Activated naive CD8-positive, alpha-beta T cell treated with anti-CD3 and anti-CD28 coated beads, Interleukin-2, amount 10 ng/mL, durations not matched to agents 7 days and 5 days (primary cell): Measurements from ENCODE around the gene DNAH9. TPM values are rescaled to one million over a fixed set of nuclear protein-coding genes. Genes with fewer than 3 reads are reported as not detected.
A peak's percentile ranks its signal among the peaks of the same experiment; 100 is the strongest.

Source experiments
- ATAC-seq: fragments of 150-1000 bp; cut with Tn5 transposase; one replicate; pipeline ENCODE4 v1.10.0; 2021; ENCODE audit warnings: low read depth, moderate library complexity
- POLR2A ChIA-PET: fragments of 350-600 bp; sonication (Branson Sonifier 250); formaldehyde crosslinking; loops from one replicate; lab custom pipeline; 2021; ENCODE audit warnings: antibody characterized with exemption; lab: Charles Lee
- DNase-seq: peaks from one replicate; pipeline ENCODE4 v3.0.0; 2021
- H3K27ac Mint-ChIP-seq: one replicate; pipeline ENCODE4 v1.8.0; 2022; ENCODE audit warnings: mild to moderate bottlenecking, mixed read lengths
- H3K27me3 Mint-ChIP-seq: one replicate; pipeline ENCODE4 v1.8.0; 2022; ENCODE audit warnings: mild to moderate bottlenecking, moderate library complexity, mixed read lengths
- H3K36me3 Mint-ChIP-seq: one replicate; pipeline ENCODE4 v1.8.0; 2021; ENCODE audit warnings: mild to moderate bottlenecking, mixed read lengths
- H3K4me1 Mint-ChIP-seq: one replicate; pipeline ENCODE4 v1.8.0; 2021; ENCODE audit warnings: mixed read lengths
- H3K4me3 Mint-ChIP-seq: one replicate; pipeline ENCODE4 v1.8.0; 2022; ENCODE audit warnings: mild to moderate bottlenecking, moderate library complexity, mixed read lengths
- H3K9me3 Mint-ChIP-seq: one replicate; pipeline ENCODE4 v1.8.0; 2021; ENCODE audit warnings: mixed read lengths
- total RNA-seq, 2 experiments: library from RNA; stranded (reverse); gene quantifications; one replicate each; pipeline ENCODE4 v1.2.3, GENCODE V29; 2021

DNAH9 gene
- total RNA-seq, 2 experiments from 2014 or later = not detected

- Mint-ChIP-seq H3K27me3 (no peaks in the 10 kb centered on the region), H3K9me3 (no peaks in the 10 kb centered on the region), H3K27ac (no peak overlapping the region), H3K4me1 (no peaks in the 10 kb centered on the region), H3K36me3 (no peaks in the 10 kb centered on the region), H3K4me3 (no peak overlapping the region)
- ATAC-seq = no peak
- DNase-seq = no peak
- POLR2A ChIA-PET = no interaction called here
Measured at GRCh38 chr17:11627301-11627940, 29.2 kb downstream of the DNAH9 start.

DNA sequence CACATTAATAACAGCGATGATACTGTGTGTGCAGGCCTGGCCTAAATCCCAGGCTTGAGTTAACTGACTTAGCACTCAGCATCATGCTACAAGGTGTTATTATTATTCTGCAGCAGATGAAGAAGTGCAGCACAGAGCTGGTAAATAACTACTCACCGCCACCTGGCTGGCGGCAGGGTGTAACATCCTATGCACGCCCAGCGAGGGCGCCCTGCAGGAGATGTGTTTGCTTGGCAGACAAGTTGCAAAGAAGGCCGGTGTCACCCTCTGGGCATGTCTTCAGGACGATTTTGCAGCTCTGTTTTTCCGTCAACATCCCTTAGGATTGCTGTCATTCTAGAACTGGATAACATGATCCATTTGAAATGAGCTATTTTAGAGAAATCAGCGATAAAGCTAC is 30.1 kb downstream of the DNAH9 start:
- ATAC-seq (no peak), DNase-seq (no peak)
- Mint-ChIP-seq H3K4me1 (no peaks in the 10 kb centered on the region), H3K27me3 (no peaks in the 10 kb centered on the region), H3K9me3 (no peaks in the 10 kb centered on the region), H3K27ac (no peak overlapping the region), H3K4me3 (no peak overlapping the region), H3K36me3 (no peaks in the 10 kb centered on the region)
- POLR2A ChIA-PET = no interaction called here

- Mint-ChIP-seq H3K4me1 (no peaks in the 10 kb centered on the region), H3K36me3 (no peaks in the 10 kb centered on the region), H3K4me3 (no peak overlapping the region), H3K9me3 (no peaks in the 10 kb centered on the region), H3K27ac (no peak overlapping the region), H3K27me3 (no peaks in the 10 kb centered on the region)
- no peak for ATAC-seq
- no peak for DNase-seq
- POLR2A ChIA-PET = no interaction called here
Measured at GRCh38 chr17:11628831-11629230, 30.6 kb downstream of the DNAH9 start.

GRCh38 chr17:11636771-11637170 is 38.5 kb downstream of the DNAH9 start:
- no peak for ATAC-seq
- Mint-ChIP-seq H3K9me3 (no peaks in the 10 kb centered on the region), H3K27ac (no peak overlapping the region), H3K4me3 (no peak overlapping the region), H3K36me3 (no peaks in the 10 kb centered on the region), H3K27me3 (no peaks in the 10 kb centered on the region), H3K4me1 (no peaks in the 10 kb centered on the region)
- POLR2A ChIA-PET = no interaction called here
- DNase-seq = no peak

- POLR2A ChIA-PET = no interaction called here
- Mint-ChIP-seq H3K4me1 (no peaks in the 10 kb centered on the region), H3K27ac (no peak overlapping the region), H3K27me3 (no peaks in the 10 kb centered on the region), H3K36me3 (no peaks in the 10 kb centered on the region), H3K4me3 (no peak overlapping the region), H3K9me3 (no peaks in the 10 kb centered on the region)
- no peak for ATAC-seq
- no peak for DNase-seq
Measured at GRCh38 chr17:11637796-11638195, 39.5 kb downstream of the DNAH9 start.

DNA sequence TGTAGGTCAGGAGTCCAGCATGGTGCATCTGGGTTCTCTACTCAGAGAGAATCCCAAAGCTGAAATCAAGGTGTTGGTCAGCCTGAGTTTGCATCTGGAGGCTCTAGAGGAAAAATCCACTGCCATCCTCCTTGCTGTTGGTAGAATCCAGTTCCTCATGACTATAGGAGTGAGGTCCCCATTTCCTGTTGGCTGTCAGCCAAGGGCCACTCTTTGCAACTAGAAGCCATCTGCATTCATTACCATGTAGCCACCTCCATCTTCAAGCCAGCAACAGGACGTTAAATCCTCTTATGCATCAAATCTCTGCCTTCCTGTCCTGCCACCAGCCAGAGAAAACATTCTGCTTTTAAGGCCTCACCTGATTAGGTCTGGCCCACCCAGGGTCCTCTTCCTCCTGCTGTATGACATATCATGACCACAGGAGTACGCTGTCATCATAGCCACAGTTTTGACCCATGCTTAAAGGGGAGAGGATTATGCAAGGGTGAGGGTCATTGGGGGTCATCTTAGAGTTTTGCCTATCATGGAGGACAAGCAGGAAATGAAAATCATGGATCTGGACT is 40.5 kb downstream of the DNAH9 start:
- DNase-seq (no peak), ATAC-seq (no peak)
- no peaks in the 10 kb centered on the region for H3K9me3 Mint-ChIP-seq
- H3K4me1 Mint-ChIP-seq = no peaks in the 10 kb centered on the region
- H3K27ac Mint-ChIP-seq = no peak overlapping the region
- POLR2A ChIA-PET = no interaction called here
- H3K27me3 Mint-ChIP-seq = no peaks in the 10 kb centered on the region
- H3K36me3 Mint-ChIP-seq = no peaks in the 10 kb centered on the region
- no peak overlapping the region for H3K4me3 Mint-ChIP-seq

- no peaks in the 10 kb centered on the region for H3K4me1 Mint-ChIP-seq
- POLR2A ChIA-PET = no interaction called here
Measured at GRCh38 chr17:11639736-11640462, 41.6 kb downstream of the DNAH9 start.

DNA sequence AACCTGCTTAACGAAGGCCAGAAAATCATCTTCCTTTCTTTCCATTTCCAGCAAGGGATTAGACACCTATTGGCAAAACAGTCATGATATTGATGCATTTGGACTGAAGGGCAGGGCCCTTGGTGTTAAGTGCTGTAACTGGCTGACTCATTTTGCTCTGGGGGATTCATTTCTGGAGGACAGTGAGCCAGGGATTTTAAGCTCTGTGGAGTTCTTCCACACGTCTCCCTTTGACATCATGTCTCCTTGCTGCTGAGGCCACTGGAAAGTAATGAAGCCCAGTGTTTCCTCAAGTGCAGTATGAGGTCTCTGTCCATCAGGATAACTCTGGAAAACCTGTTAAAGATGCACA is 42.2 kb downstream of the DNAH9 start:
- Mint-ChIP-seq H3K36me3 (no peaks in the 10 kb centered on the region), H3K4me1 (no peaks in the 10 kb centered on the region), H3K9me3 (no peaks in the 10 kb centered on the region), H3K4me3 (no peak overlapping the region), H3K27ac (no peak overlapping the region), H3K27me3 (no peaks in the 10 kb centered on the region)
- ATAC-seq (no peak), DNase-seq (no peak)
- POLR2A ChIA-PET = no interaction called here

More at GRCh38 chr17:11639736-11640462, 41.6 kb downstream of the DNAH9 start:
- H3K9me3 Mint-ChIP-seq = no peaks in the 10 kb centered on the region
- H3K4me3 Mint-ChIP-seq = no peak overlapping the region
- no peak for ATAC-seq
- DNase-seq = no peak
- H3K27me3 Mint-ChIP-seq = no peaks in the 10 kb centered on the region
- H3K27ac Mint-ChIP-seq = no peak overlapping the region
- H3K36me3 Mint-ChIP-seq = no peaks in the 10 kb centered on the region

GRCh38 chr17:11641521-11642275 is 43.4 kb downstream of the DNAH9 start:
- Mint-ChIP-seq H3K9me3 (no peaks in the 10 kb centered on the region), H3K4me1 (no peaks in the 10 kb centered on the region), H3K27ac (no peak overlapping the region), H3K4me3 (no peak overlapping the region), H3K27me3 (no peaks in the 10 kb centered on the region), H3K36me3 (no peaks in the 10 kb centered on the region)
- POLR2A ChIA-PET = no interaction called here
- ATAC-seq = no peak
- no peak for DNase-seq

- H3K4me1 Mint-ChIP-seq = no peaks in the 10 kb centered on the region
- no peaks in the 10 kb centered on the region for H3K36me3 Mint-ChIP-seq
- POLR2A ChIA-PET = no interaction called here
- no peak for ATAC-seq
- no peak overlapping the region for H3K4me3 Mint-ChIP-seq
- H3K27me3 Mint-ChIP-seq = no peaks in the 10 kb centered on the region
- DNase-seq = no peak
- no peak overlapping the region for H3K27ac Mint-ChIP-seq
- H3K9me3 Mint-ChIP-seq = no peaks in the 10 kb centered on the region
Measured at GRCh38 chr17:11642655-11643054, 44.4 kb downstream of the DNAH9 start.

DNA sequence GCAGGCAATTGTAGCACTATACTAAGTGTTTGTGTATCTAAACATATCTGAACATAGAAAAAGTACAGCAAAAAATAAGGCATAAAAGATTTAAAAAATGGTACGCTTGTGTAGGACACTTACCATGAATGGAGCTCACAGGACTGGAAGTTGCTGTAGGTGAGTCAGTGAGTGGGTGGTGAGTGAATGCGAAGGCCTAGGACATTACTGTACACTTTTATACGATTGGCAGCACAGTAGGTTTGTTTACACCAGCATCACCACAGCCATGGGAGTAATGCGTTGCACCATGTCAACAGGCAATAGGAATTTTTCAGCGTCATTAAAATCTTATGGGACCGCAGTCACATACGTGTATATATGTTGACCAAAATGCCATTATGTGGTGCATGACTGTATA is 45.6 kb downstream of the DNAH9 start:
- DNase-seq = no peak
- no peaks in the 10 kb centered on the region for H3K36me3 Mint-ChIP-seq
- no peak for ATAC-seq
- no peaks in the 10 kb centered on the region for H3K9me3 Mint-ChIP-seq
- no peaks in the 10 kb centered on the region for H3K4me1 Mint-ChIP-seq
- H3K4me3 Mint-ChIP-seq = no peak overlapping the region
- H3K27ac Mint-ChIP-seq = no peak overlapping the region
- POLR2A ChIA-PET = no interaction called here
- no peaks in the 10 kb centered on the region for H3K27me3 Mint-ChIP-seq

GRCh38 chr17:11644265-11645212 is 46.3 kb downstream of the DNAH9 start:
- ATAC-seq = peak; percentile 58

GRCh38 chr17:11645426-11645825 is 47.2 kb downstream of the DNAH9 start:
- no peaks in the 10 kb centered on the region for H3K36me3 Mint-ChIP-seq
- H3K9me3 Mint-ChIP-seq = no peaks in the 10 kb centered on the region
- ATAC-seq (no peak), DNase-seq (no peak)
- no peak overlapping the region for H3K27ac Mint-ChIP-seq
- no peaks in the 10 kb centered on the region for H3K27me3 Mint-ChIP-seq
- POLR2A ChIA-PET = no interaction called here
- H3K4me1 Mint-ChIP-seq = no peaks in the 10 kb centered on the region
- H3K4me3 Mint-ChIP-seq = no peak overlapping the region

More at GRCh38 chr17:11644265-11645212, 46.3 kb downstream of the DNAH9 start:
- Mint-ChIP-seq H3K9me3 (no peaks in the 10 kb centered on the region), H3K4me3 (no peak overlapping the region), H3K27me3 (no peaks in the 10 kb centered on the region), H3K4me1 (no peaks in the 10 kb centered on the region), H3K27ac (no peak overlapping the region), H3K36me3 (no peaks in the 10 kb centered on the region)
- peak; percentile 28 for DNase-seq
- POLR2A ChIA-PET = no interaction called here
